GM08714 (cell line): Measurements from ENCODE around the gene NUP133.
"Not testable (repeated sequence)": the region's sequence is repeated elsewhere in the genome, so short reads cannot be mapped to it uniquely, and the experiment has no call there.

ENCODE experiments used
- H3K4me3 ChIP-seq: fragments of 200-500 bp; sonication (Bioruptor generic); 2 replicates; pipeline ENCODE4 v1.5.1; 2014; ENCODE audit warnings: mild to moderate bottlenecking, low read length, inconsistent platforms
- ZNF274 ChIP-seq: IDR thresholded peaks from 2 replicates; pipeline ENCODE4 v1.6.1; 2012; ENCODE audit warnings: mild to moderate bottlenecking, low read depth, low read length

Gene NUP133

GRCh38 chr1:229428256-229428655, 79.9 kb downstream of the NUP133 start:
- no peak overlapping the region for H3K4me3 ChIP-seq
- no peak for TF ChIP-seq ZNF274

- no peak for TF ChIP-seq ZNF274
Measured at GRCh38 chr1:229427572-229427971, 80.6 kb downstream of the NUP133 start.

GRCh38 chr1:229425564-229426159, 82.5 kb downstream of the NUP133 start:
- no peak for TF ChIP-seq ZNF274
- no peak overlapping the region for H3K4me3 ChIP-seq

More at GRCh38 chr1:229427572-229427971, 80.6 kb downstream of the NUP133 start:
- no peak overlapping the region for H3K4me3 ChIP-seq

DNA sequence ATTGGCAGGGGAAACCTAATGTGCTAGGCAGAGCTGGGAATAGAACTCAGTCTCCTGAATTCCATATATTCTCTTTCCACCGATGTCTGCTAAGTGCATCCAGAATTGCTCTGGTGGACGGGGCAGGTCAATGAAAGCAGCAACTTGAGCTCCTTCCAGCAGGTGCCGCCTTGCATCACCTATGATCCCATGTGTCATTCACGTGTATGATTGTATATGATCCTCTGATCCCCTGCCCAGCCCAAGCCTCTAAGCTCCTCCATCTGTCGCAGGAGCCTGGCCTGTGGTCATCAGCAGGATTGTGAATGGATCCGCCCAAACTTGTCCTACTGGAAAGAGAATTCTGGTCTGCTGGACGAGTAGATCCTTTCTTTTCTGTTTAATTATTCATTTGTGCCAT, 87.4 kb downstream of the NUP133 start:
- no peak for TF ChIP-seq ZNF274
- H3K4me3 ChIP-seq, result no peak overlapping the region

DNA sequence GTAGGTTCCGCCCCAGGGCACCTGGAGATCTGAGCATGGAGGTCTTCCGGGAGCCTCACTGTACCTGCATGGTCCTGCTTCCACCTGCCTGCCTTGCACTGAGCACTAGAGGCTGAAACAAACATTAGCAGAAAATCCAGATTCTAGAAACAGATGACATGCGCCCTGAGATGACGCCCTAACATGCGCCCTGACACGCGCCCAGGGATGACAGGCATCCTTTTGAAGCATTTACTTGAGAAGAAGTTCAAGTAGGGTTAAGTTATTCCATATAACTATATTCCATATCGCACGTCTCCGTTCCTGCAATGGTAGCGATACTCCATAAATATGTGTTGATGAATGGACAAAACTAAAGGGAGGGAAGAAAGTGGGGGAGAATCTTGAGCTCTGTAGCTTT, 87.9 kb downstream of the NUP133 start:
- TF ChIP-seq ZNF274, result no peak
- H3K4me3 ChIP-seq, result no peak overlapping the region

DNA sequence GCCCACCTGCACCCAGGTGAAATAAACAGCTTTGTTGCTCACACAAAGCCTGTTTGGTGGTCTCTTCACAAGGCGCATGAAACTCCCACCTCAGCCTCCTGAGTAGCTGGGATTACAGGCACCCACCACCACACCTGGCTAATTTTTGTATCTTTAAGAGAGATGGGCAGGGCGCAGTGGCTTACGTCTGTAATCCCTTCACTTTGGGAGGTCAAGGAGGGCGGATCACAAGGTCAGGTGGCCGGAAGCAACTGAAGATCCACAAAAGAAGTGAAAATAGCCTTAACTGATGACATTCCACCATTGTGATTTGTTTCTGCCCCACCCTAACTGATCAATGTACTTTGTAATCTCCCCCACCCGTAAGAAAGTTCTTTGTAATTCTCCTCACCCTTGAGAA, 89.6 kb downstream of the NUP133 start:
- not testable (repeated sequence) for H3K4me3 ChIP-seq

DNA sequence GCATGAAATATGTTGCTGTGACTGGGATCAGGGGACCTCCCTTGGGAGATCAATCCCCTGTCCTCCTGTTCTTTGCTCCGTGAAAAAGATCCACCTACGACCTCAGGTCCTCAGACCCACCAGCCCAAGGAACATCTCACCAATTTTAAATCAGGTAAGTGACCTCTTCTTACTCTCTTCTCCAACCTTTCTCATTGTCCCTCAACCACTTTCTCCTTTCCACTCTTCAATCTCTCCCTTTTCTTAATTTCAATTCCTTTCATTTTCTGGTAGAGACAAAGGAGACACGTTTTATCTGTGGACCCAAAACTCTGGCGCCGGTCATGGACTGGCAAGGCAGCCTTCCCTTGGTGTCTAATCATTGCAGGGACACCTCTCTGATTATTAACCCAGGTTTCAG, 95.3 kb downstream of the NUP133 start:
- H3K4me3 ChIP-seq, result not testable (repeated sequence)

- no peak overlapping the region for H3K4me3 ChIP-seq
- no peak for TF ChIP-seq ZNF274
Measured at GRCh38 chr1:229412056-229412455, 96.1 kb downstream of the NUP133 start.

DNA sequence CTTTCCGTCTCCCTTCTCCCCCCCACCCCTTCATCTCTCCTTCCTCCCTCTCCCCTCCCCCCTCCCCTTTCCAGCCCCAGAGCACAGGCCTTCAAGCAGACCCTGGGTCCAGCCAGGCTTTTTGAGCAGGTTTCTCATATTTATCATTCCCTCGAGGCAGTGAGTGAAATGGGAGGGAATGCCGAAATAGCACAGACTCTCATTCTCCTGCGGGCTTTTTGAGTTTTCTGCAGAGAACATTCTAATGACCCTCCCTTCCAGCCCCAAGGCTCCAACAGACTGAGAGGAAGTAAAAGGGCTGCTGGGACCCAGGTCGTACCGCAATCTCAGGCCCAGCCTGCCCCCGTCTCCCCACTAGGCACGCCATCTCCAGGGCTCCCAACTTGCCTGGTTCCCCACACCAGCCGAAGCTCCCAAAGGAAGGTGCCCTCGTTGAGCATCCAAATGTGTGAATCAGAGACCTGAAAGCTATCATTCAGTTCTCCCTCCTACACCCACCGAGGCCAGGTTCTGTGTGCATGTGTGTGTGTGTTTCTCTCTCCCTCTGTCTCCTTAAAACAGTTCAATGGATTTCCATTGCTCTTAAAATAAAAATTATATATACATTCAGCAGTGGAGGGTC, 96.6 kb downstream of the NUP133 start:
- no peak for TF ChIP-seq ZNF274
- H3K4me3 ChIP-seq, result no peak overlapping the region

GRCh38 chr1:229410692-229411433, 97.3 kb downstream of the NUP133 start:
- no peak overlapping the region for H3K4me3 ChIP-seq
- TF ChIP-seq ZNF274, result no peak

DNA sequence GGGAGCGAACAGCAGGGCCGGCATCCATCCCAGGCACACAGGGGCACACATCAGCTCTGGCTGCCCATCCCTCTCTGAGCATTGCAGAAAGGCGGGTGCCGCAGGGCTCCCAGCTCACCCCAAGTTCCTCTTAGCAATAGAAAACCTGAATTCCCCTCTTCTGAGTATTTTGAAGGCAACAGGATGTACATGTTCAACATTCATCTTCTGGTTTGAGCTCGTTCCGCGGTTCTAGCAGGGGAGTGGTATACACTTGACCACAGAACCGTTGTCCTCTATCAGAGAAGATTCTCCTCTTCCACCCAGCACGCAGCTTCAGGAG, 97.8 kb downstream of the NUP133 start:
- no peak overlapping the region for H3K4me3 ChIP-seq

GRCh38 chr1:229409616-229410369, 98.3 kb downstream of the NUP133 start:
- TF ChIP-seq ZNF274, result no peak

More for the DNA sequence above, 97.8 kb downstream of the NUP133 start:
- TF ChIP-seq ZNF274, result no peak

GRCh38 chr1:229408458-229409037, 99.6 kb downstream of the NUP133 start:
- no peak for TF ChIP-seq ZNF274
- no peak overlapping the region for H3K4me3 ChIP-seq

More at GRCh38 chr1:229409616-229410369, 98.3 kb downstream of the NUP133 start:
- H3K4me3 ChIP-seq, result no peak overlapping the region
